Activated CD8-positive, alpha-beta memory T cell treated with anti-CD3 and anti-CD28 coated beads, Interleukin-2, amount 50 U/mL, for 24 hours (primary cell): ENCODE data around the gene CEP120.

ENCODE experiments used
- DNase-seq: peaks from one replicate; pipeline ENCODE4 v3.0.0-alpha.2; 2020; ENCODE audit errors: extremely low read depth

The CEP120 gene

GRCh38 chr5:123299136-123299535 lies 124.1 kb downstream of the CEP120 start:
- DNase-seq, result no peak

GRCh38 chr5:123298335-123299030 lies 124.7 kb downstream of the CEP120 start:
- no peak for DNase-seq

GRCh38 chr5:123297866-123298265 lies 125.3 kb downstream of the CEP120 start:
- no peak for DNase-seq

- no peak for DNase-seq
Observed at GRCh38 chr5:123297198-123297831, 125.9 kb downstream of the CEP120 start.
